HG02759 (cell line): ENCODE data around the gene NLRX1.
"Not testable (repeated sequence)": the region's sequence is repeated elsewhere in the genome, so short reads cannot be mapped to it uniquely, and the experiment has no call there.

Experiments used
- ATAC-seq: cut with Tn5 transposase; IDR thresholded peaks from one replicate; pipeline ENCODE4 v1.9.1; 2021; ENCODE audit warnings: mild to moderate bottlenecking, moderate library complexity; ENCODE audit not compliant: unreplicated experiment

The NLRX1 gene

DNA sequence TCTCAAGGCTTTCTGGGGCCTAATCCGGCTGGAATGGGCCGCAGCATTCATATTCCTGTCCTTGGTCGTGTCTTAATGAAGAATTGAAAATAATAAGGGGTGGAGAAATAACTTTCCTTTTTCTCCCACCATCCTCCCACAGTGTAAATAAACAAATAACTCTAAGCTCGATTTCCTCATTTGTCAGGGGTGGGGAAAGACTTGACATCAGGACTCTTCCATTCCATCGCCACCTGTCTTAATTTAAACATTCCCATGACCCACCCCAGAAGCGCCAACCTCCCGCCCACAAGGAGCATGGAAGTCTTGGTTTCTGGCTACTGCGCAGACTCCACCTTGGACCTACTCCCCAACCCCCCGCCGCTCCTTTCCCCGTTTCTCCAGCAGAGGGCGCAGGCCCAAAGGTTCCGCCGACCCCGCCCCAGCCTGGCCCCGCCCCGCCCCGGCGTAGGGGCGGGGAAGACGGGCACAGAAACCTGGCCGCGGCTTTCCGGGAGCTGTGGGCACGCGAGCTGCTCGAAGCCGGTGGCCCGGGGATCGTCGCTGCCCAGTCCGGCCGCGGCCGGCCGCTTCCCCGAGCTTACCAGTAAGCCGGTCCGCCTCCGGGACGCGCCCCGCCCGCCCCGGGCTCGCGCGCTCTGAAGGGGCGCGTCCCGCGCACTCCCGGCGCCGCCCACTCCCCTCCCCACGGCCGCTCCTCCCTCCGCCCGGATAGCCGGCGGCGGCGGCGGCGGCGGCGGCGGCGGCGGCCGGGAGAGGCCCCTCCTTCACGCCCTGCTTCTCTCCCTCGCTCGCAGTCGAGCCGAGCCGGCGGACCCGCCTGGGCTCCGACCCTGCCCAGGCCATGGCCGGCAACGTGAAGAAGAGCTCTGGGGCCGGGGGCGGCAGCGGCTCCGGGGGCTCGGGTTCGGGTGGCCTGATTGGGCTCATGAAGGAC, 37.3 kb downstream of the NLRX1 start, which contains the start of gene CBL:
Gene CBL (plus strand): TSS at position 766 of the 937 bp plus-strand sequence. CDS start 79 bp downstream, at position 845.
- ATAC-seq = peak; percentile 88

DNA sequence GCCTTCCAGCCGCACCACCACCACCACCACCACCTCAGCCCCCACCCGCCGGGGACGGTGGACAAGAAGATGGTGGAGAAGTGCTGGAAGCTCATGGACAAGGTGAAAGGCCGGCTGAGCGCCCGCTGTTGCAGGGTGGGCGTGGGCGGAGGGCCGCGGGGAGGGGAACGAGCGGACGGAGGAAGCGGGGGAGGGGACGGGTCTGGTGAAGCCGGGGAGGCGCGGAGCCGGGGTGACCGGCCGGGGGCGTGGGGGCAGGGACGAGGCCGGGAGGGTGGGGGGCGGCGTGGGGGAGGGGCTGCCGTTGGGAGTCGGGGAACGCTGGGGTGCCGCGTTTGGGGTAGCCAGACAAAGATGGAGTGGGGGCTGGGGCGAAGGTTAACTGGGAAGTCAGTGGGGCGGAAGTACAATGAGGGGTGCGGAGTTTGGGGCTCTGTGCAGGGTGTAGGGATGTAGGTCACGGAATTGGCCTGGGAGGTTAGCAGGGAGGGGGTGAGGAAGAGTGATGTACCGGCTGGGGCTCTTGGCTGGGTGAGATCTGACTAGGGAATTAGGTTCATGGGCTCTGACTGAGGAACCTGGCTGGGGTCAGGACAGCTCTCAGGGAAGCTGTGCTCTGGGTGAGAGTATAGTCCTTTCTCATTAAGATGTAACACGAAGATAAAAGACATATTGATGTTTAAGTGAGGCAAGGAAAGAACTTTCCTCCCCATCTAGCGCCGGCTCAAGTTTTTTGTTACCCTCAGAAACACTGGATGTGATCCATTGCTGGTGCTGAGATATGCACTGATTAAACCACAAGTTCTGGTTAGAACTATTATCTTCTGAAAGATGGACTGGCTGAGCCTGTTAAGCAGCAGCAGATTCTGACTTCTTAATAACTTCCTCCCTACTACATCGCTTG, 38.2 kb downstream of the NLRX1 start:
- ATAC-seq = peak; percentile 33

DNA sequence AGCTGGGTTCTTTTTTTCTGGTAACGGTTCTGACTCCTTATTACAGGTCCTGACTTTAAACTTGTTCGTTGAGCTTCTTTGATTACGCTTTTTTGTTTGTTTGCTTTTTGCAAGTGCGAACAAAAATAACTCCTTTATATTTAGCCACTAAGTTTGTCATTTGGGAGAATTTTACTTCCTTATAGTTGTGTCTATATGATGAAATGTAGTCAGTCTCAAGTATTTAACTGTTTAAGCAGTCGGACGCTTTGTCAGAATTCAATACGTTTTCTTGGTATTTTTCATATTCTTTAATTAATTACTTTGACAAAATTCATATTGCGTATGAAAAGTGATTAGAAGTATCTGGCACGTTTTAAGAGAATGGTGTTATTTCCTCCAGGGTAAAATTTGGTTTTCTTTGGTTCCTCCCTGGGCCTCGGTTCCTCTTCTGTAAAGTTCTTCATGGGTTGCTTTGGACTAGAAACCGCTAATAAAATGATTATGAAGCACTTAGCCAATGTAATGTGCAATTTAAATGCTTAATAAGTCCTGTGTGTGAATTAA, 39.0 kb downstream of the NLRX1 start:
- no peak for ATAC-seq

DNA sequence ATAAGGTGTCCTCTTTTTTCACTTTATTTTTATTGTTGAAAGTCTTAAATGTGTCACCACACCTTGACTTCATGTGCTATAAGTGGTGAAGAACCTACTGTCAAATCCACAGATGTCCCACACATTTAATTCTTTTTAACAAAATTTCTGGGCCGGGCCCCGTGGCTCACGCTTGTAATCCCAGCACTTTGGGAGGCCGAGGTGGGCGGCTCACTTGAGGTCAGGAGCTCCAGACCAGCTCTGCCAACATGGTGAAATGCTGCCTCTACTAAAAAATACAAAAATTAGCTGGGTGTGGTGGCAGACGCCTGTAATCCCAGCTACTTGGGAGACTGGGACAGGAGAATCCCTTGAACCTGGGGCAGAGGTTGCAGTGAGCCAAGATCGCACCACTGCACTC, 40.7 kb downstream of the NLRX1 start:
- ATAC-seq = no peak

DNA sequence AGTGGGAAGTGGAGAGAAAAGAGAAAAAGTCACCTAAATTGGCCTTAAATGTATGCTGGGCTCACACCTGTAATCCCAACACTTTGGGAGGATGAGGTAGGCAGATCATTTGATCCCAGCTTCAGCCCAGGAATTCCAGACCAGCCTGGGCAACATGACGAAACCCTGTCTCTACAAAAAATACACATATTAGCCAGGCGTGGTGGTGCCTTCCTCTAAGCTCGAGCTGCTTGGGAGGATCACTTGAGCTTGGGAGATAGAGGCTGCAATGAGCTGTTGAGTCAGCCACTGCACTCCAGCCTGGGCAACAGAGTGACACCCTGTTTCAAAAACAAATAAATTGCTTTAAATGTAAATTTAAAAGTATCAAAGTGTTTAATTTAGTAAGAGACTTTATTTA, 41.5 kb downstream of the NLRX1 start:
- no peak for ATAC-seq

DNA sequence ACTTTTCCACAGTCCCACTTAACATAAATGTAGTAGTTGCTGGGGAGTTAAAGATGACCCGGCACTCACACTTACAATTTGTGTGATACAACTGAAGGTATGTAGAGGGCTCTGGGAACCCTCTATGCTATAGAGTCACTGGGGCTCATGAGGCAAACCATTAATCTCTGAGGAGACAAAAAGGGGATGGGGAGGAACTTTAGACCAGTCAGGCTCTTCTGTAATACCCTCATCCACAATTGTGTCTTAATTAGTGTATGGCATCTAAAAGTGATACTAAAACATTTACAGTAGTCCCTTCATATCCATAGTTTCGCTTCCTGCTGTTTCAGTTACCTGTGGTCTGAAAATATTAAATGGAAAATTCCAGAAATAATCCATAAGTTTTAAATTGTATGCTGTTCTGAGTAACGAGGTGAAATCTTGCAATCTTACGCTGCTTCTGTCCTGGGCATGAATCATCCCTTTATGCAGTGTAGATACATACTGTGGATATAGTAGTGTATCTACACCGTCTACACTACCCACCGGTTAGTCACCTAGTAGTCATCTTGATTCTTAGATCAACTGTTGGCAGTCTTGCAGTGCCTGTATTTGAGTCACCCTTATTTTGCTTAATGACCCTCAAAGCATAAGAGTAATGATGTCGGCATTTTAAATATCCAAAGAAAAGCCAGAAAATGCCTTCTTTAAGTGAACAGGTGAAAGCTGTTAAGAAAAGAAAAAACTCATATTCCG, 49.8 kb downstream of the NLRX1 start:
- ATAC-seq = no peak

DNA sequence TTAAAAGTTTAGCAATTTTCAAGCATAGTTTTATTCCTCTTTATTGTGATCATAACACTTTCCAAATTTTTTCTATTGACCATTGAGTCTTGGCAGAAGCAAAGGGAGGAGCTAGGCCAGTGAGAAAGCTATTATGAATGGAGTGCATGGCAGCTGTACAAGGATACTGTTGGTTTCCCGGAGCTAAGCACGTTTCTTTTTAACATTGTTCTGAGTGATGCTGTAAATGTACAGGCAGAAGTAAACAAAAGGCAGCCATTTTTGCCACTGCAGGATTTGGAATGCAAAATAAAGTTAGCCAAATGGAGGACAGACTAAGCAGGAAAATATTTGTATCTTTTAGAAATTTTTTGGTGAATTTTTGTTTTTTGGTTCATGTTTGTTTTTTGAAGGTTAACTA, 53.8 kb downstream of the NLRX1 start:
- no peak for ATAC-seq

DNA sequence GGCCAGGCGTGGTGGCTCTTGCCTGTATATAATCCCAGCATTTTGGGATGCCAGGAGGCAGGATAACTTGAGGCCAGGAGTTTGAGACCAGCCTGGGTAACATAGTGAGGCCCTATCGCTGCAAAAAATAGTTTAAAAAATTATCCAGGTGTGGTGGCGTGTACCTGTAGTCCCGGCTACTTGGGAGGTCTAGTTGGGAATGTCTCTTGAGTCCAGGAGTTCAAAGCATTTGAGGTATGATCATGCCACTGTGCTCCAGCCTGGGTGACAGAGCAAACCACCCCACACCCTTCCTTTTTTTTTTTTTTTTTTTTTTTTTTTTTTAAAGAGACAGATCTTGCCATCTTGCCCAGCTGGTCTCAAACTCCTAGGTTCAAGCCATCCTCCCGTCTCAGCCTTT, 54.4 kb downstream of the NLRX1 start:
- ATAC-seq = no peak

DNA sequence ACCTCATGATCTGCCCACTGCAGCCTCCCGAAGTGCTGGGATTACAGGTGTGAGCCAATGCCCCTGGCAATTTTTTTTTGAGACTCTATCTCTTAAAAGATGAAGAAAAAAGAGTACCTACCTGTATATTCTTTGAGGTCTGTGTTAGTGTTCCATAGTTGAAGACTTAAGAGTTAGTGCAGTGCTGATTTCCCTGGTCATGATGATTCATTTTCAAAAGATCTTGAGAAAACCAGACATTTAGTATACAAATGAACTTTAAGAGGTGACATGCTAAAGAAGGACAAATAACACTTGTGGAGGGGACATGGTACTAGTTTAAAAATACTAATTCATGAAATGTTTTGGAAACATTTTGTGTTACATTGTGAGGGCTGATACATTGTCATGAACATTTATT, 55.3 kb downstream of the NLRX1 start:
- no peak for ATAC-seq

DNA sequence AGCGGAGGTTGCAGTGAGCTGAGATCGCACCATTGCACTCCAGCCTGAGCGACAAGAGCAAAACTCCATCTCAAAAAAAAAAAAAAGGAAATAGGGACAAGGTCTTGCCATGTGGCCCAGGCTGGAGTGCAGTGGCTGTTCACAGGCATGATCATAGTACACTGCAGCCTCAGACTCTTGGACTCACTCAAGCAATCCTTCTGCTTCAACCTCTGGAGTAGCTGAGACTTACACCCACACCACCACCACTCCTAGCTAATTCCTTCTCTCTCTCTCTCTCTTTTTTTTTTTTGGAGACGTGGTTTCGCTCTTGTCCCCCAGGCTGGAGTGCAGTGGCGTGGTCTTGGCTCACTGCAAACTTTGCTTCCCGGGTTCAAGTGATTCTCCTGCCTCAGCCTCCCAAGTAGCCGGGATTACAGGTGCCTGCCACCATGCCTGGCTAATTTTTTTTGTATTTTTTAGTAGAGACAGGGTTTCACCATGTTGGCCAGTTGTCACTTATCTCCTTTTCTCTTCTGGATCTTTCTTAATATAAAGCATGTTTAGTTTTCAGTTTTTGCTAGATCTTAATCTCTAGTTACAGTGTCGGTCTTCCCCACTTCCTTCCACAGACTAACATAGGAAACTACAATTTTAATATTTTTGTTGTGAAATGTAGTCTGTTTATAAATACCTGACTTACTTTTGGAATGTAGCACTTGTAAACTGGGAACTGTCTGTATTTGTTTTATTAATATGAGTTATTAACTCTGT, 60.2 kb downstream of the NLRX1 start:
- not testable (repeated sequence) for ATAC-seq

DNA sequence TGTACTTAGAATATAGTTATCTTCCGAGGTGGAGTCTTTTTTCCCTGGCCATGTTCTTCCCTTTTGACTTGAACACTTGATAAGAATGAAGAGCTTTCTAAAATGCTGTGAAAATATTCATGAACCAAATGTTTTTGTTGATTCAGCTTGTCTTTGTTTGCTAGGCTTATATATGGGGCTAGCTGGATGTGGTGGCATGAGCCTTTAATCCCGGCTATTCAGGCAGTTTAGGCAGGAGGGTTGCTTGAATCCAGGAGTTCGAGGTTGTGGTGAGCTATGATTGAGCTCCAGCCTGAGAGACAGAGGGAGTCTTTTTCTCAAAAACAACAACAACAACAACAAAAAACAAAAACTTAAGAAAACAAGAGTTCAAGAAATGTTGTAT, 60.8 kb downstream of the NLRX1 start:
- ATAC-seq = no peak

DNA sequence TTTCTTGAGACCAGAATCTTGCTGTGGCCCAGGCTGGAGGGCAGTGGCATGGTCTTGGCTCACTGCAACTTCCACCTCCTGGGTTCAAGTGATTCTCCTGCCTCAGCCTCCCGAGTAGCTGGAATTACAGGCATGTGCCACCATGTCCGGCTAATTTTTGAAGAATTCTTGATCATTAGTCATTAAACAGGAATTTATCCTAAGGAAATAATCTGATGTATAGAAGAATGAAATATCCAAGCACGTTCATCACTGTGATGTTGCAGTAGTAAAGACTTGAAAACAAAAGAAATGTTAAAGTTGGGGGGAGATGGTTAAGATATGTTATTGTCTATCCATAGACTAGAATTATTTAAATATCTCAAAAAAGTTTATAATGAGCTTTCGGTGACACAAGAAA, 61.2 kb downstream of the NLRX1 start:
- no peak for ATAC-seq
